GM19452 (cell line): ENCODE measurements around the gene MAP2K4.

Experiments
- ATAC-seq: cut with Tn5 transposase; IDR thresholded peaks from one replicate; pipeline ENCODE4 v1.9.1; 2021; ENCODE audit not compliant: unreplicated experiment

The MAP2K4 gene

GRCh38 chr17:12035673-12036072 lies 15.0 kb downstream of the MAP2K4 start:
- ATAC-seq, result no peak

- no peak for ATAC-seq
Observed at GRCh38 chr17:12037970-12038369, 17.3 kb downstream of the MAP2K4 start.

GRCh38 chr17:12040478-12040877 lies 19.8 kb downstream of the MAP2K4 start:
- no peak for ATAC-seq

GRCh38 chr17:12041312-12041711 lies 20.6 kb downstream of the MAP2K4 start:
- ATAC-seq, result no peak

GRCh38 chr17:12043702-12044101 lies 23.0 kb downstream of the MAP2K4 start:
- no peak for ATAC-seq

- ATAC-seq, result no peak
Observed at GRCh38 chr17:12046786-12047185, 26.1 kb downstream of the MAP2K4 start.

GRCh38 chr17:12047681-12048376 lies 27.2 kb downstream of the MAP2K4 start:
- ATAC-seq, result no peak

GRCh38 chr17:12048843-12049473 lies 28.3 kb downstream of the MAP2K4 start:
- no peak for ATAC-seq

GRCh38 chr17:12050646-12051225 lies 30.1 kb downstream of the MAP2K4 start:
- ATAC-seq, result no peak

- ATAC-seq, result no peak
Observed at GRCh38 chr17:12053552-12053951, 32.9 kb downstream of the MAP2K4 start.

- no peak for ATAC-seq
Observed at GRCh38 chr17:12055889-12056288, 35.2 kb downstream of the MAP2K4 start.

- no peak for ATAC-seq
Observed at GRCh38 chr17:12057520-12057919, 36.8 kb downstream of the MAP2K4 start.

GRCh38 chr17:12058535-12058934 lies 37.9 kb downstream of the MAP2K4 start:
- no peak for ATAC-seq

GRCh38 chr17:12062249-12062648 lies 41.6 kb downstream of the MAP2K4 start:
- ATAC-seq, result no peak

GRCh38 chr17:12064395-12064794 lies 43.7 kb downstream of the MAP2K4 start:
- no peak for ATAC-seq

GRCh38 chr17:12067485-12067884 lies 46.8 kb downstream of the MAP2K4 start:
- ATAC-seq, result no peak

- ATAC-seq, result no peak
Observed at GRCh38 chr17:12068946-12069345, 48.3 kb downstream of the MAP2K4 start.

- no peak for ATAC-seq
Observed at GRCh38 chr17:12070561-12070960, 49.9 kb downstream of the MAP2K4 start.

- ATAC-seq, result no peak
Observed at GRCh38 chr17:12074346-12074745, 53.7 kb downstream of the MAP2K4 start.

- no peak for ATAC-seq
Observed at GRCh38 chr17:12077773-12078172, 57.1 kb downstream of the MAP2K4 start.

GRCh38 chr17:12078791-12079190 lies 58.1 kb downstream of the MAP2K4 start:
- ATAC-seq, result no peak

- no peak for ATAC-seq
Observed at GRCh38 chr17:12081720-12082119, 61.0 kb downstream of the MAP2K4 start.
